ENCODE measurements around the gene DNAJB8. TPM values are rescaled to one million over a fixed set of nuclear protein-coding genes. Genes with fewer than 3 reads are reported as not detected.

Gene DNAJB8
- total RNA-seq, 1 experiment from 2014 or later = not detected

GRCh38 chr3:128427175-128427857, 39.4 kb downstream of the DNAJB8 start:
- no peak for DNase-seq (ENCODE audit: low spot score)

DNA sequence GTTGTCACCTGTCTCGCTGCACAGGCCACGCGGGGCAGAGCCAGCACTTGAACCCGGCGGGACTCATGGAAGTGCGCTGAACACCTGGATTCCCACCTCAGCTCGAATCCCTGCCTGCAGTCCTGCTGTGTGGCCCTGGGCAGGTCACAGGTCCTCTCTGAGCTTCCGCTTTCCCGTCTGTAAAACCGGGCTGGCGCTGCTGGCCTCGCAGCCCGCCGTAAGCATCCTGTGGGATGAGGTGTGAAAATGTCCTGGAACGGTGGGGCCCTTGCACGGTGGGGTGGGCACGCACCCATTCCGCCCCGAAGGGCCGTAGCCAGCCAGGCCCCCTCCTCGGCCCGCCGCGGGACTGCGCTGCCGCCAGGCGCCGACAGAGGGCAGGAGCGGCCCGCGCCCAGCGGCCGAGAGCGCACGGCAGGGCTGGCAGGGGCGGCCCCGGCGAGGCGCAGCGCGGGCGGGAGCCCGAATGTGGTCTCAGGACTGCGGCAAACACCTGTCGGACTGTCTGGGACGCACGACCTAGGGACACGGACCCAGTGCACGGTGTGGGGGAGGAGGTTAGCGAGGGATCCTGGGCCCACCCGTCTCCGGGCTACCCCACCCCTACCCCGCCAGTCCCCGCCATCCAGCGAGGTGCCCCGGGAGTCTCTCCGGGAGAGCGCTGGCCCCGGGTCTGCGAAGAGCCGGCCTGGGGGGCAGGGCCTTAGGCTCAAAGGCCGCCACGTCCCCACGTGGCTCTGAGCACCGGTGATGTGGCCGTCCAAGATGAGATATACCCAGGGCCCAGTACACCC, 40.4 kb downstream of the DNAJB8 start:
- peak; percentile 82 for DNase-seq (ENCODE audit: low spot score)

- no peak for DNase-seq (ENCODE audit: low spot score)
Measured at GRCh38 chr3:128425846-128426127, 40.9 kb downstream of the DNAJB8 start.

DNA sequence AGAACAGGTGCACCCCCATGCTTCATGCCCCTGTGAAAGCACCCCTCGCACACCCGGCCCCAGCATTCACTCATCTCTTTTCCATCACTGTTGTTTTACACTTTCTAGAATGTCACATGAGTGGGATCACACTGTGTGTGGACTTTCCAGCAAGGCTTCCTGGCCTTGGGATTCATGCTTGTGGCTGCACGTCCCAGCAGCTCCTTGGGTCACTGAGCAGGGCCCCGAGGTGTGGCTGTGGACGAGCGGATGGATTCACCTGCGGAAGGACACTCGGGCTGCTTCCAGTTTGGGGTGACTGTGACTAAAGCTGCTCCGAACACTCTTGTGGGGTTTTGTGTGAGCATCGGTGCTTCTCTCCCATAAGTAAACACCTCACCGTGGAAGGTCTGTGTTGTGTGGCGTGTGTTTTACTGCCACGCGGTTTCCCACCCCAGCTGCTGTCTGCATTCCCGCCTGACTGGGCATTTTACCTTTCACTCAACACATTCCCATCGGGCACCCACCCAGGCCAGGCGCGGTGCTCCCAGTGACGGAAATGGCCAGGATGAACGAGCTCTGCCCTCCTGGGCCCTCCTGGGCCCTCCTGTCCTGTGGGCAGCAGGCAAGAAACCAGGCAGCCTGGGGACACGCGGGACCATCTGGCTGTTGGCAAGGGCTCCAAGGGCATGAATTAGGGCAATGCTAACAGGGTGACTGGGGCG, 41.4 kb downstream of the DNAJB8 start:
- peak; percentile 78 for DNase-seq (ENCODE audit: low spot score)

GRCh38 chr3:128424508-128425069, 42.1 kb downstream of the DNAJB8 start:
- peak; percentile 97 for DNase-seq (ENCODE audit: low spot score)

DNA sequence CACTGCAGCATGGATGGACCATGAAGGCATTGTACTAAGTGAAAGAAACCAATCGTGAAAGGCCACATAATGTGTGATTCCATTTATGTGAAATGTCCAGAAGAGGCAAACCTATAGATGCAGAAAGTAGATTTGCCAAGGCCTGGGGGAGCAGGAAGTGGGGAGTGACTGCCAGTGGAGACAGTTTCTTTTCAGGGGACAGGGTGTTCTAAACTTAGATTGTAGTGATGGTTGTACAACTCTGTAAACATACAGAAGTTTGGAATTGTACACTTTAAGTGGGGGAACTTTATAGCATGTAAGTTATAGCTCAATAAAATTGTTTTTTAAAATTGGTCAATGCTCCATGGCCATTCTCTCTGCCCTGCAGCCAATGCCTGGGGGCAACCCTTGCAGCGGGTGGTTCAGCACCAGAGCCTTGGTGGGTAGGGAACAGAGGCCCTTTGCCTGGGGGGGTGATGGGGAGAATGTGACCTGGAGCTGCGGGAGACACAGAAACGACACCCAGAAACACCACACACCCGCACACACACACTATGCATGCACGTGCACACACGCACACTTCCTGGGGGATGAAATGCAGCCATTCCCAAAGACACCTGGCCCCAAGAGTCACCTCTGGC, 43.1 kb downstream of the DNAJB8 start:
- no peak for DNase-seq (ENCODE audit: low spot score)

- DNase-seq (ENCODE audit: low spot score) = no peak
Measured at GRCh38 chr3:128422762-128423524, 43.7 kb downstream of the DNAJB8 start.

- no peak for DNase-seq (ENCODE audit: low spot score)
Measured at GRCh38 chr3:128421966-128422365, 44.7 kb downstream of the DNAJB8 start.

GRCh38 chr3:128421439-128421836, 45.3 kb downstream of the DNAJB8 start:
- DNase-seq (ENCODE audit: low spot score) = peak; percentile 75

DNA sequence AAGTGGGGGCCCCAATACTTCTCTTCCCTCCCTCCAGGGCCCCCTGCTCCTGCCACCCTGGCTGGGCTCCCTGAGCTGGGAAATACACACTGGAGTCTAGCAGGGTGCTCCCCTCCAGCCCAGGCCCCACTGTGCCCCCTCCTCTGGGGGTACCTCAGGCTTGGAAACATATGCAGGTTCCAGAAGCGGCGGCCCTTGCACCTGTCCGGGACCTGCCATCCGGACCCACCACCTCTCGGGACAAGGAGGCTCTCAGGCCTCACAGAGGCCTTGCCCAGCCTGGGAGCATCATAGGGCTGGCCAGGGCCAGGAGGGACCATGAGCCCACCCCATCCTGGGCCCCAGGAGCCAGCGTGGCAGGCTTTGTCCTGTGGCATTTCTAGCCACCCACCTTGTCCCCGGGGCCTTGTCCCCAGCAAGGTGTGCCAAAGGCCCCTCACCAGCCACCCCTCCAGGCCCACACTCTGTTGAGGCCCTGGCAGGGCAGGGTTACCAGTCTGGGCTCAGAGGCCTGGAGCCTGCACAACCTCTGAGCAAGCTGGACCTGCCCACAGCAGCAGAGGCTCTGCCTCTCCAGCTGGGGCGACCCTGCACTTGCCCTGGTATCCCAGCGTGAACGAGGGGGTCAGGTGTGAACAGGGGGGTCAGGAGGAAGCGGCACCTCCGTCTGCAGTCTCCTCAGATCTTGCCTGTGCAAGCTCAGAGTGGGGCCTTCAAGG, 45.8 kb downstream of the DNAJB8 start:
- peak; percentile 34 for DNase-seq (ENCODE audit: low spot score)

- DNase-seq (ENCODE audit: low spot score) = no peak
Measured at GRCh38 chr3:128420289-128420688, 46.4 kb downstream of the DNAJB8 start.

GRCh38 chr3:128419311-128419710, 47.4 kb downstream of the DNAJB8 start:
- no peak for DNase-seq (ENCODE audit: low spot score)

DNA sequence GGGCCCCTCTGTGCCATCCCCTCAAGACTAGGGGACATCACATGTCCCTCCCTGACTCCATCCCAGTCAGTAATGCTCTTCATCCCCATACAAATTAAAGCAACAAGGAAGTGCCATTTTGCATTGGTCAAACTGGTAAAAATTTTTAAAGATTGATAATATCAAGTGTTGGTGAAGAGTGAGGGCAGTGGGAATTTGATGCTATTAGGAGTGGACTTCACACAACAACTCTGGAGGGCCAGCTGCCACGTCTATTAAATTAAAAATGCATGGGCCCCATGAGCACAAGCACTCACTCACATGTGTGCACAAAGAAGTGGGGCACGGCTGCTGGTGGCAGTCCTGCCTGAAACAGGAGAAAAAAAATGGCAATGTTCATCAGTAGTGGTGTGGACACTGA, 47.8 kb downstream of the DNAJB8 start:
- DNase-seq (ENCODE audit: low spot score) = no peak

DNA sequence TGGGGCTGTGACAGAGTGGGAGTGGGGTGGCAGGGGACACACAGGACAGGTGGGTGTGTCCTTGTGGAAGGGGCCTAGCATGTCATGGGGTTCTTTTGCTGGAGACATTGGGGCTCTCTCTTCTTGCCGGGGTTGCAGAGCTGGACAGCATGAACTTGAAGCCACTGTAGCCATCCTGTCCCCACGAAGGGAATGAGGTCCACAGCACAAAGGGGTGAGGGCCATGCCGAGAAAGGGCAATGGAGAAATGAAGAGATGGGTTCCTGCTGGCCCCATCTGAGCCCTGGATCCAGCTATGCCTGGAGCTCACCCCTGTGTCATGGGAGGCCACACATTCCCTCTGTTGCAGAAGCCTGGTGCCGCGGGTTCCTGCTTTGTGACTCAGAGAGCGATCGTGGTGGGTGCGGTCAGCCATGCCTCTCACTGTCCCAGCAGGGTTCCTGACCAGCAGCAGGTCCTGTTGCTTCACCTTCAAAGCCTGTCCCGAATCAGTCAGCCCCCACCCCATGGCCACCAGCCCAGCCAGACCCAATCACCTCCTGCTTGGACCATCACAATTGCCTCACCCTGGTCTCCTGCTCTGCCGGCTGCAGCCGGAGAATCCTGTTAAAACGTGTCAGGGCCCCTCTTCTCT, 50.0 kb downstream of the DNAJB8 start:
- DNase-seq (ENCODE audit: low spot score) = peak; percentile 84

DNA sequence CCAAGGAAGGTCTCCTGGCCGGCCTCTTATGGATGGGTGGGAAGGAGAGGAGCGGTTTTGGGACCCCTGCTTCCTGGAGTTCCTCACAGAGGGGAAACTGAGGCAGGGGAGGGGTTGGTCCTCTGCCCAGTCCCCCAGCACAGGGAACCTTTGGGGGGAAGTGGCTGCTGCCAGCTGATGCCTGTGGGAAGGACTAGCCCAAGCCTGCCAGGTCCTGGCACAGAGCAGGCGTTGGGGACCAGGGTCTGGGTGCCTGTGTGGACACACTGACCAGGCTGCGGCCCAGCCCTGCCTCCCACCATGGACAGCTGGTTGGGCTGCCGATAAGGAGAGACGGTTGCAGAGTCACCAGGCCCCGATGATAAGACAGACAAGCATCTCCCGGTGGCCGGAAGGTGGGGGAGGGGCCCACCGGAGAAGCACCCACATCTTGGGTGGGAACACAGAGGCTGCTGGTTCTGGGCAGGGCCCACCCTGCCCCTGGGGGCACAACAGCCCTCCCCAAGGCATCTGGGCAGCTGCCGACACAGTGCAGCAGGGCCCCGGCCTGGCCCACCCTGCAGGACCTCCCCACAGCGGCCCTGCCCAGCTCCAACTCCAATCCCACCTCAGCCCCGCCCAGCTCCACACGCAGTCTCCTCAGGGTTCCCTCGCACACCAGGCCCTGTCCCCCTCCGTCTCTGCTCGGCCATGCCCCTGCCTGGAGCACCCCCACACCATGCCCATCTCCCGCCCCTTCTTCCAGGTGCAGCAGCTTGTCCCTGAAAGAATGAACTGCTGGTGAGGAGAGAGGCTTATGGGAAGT, 50.7 kb downstream of the DNAJB8 start:
- DNase-seq (ENCODE audit: low spot score) = no peak

DNA sequence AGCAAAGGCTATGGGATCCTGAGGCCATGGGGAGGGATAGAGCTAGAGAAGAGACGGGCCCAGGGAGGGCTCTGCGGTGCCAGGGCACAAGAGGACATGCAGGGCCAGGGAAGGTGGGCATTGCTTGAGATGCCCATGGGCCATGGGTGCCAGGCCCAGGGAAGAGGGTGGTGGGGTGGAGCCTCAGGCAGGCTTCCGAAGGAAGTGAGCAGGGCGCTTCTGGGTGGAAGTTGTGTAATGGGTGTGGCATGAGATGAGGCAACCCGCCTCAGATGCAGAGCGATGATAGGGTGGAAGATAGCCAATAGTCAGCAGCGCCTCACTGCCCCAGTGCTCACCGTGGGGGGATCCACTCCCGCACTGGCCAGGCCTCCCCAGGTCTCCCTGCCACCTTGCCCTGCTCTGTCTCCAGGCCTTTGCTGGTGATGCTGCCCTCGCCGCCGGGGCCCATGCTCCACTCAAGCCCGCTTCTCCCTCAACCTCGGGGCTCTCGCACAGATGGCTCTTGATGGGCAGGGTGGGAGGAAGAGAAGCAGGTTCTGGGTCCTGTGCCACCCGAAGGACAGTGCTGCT, 51.4 kb downstream of the DNAJB8 start:
- DNase-seq (ENCODE audit: low spot score) = no peak

DNA sequence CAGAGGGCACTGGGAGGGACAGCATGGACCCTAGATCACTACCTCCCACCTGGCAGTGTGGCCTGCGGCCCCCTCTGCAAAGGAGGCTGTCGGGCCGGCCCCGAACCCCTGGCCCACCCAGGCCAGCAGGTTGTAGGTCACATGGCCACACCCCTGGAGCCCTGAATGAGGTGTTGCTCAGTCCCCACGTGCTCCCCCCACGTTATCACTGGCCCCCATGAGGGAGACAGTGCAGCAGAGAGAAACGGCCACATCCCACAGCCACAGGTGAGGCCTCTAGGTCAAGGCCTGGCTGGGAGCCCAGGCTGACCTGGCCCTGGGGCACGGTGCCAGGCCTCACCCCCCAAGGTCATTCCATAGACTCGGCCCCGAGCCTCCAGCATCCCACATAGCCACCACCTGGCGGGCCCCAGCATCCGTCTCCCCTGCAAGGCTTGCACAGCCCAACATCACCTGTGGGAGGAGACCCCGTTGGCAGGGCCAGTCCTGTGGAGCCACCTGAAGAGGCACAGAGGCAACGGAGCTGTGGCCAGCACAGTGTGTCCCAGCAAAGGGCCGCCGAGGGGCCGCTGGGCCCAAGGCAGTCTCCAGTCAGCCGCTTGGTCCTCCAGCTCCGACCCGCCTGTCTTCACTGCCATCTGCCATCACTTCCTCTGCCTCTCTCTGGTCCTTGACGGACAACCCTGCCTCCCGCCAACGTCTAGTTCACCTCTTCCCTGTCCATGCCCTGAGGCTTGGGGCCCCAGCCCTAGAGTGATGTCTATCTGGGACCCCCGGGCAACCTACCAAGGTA, 53.1 kb downstream of the DNAJB8 start:
- no peak for DNase-seq (ENCODE audit: low spot score)

GRCh38 chr3:128413003-128413370, 53.7 kb downstream of the DNAJB8 start:
- DNase-seq (ENCODE audit: low spot score) = no peak
